HepG2 (cell line): Measurements from ENCODE around the gene DRAM1. TPM values are rescaled to one million over a fixed set of nuclear protein-coding genes. Genes with fewer than 3 reads are reported as not detected.

Experiments
- HNRNPUL1 ChIP-seq: fragments of 200-400 bp; formaldehyde crosslinking; IDR thresholded peaks from 2 replicates; pipeline ENCODE4 v1.6.1; 2017; ENCODE audit warnings: low read depth, mild to moderate bottlenecking, low read length, moderate library complexity
- HOXA7 ChIP-seq: sonication (generic); formaldehyde crosslinking; IDR thresholded peaks from 2 replicates; pipeline ENCODE4 v1.8.1; 2022; ENCODE audit warnings: mild to moderate bottlenecking, missing genetic modification reagents, moderate library complexity
- NFKB2 ChIP-seq: sonication (generic); formaldehyde crosslinking; IDR thresholded peaks from 2 replicates; pipeline ENCODE4 v1.4.0; 2020; ENCODE audit warnings: missing genetic modification reagents, borderline replicate concordance
- SIN3A ChIP-seq: IDR thresholded peaks from 2 replicates; pipeline ENCODE4 v1.6.1; 2011; ENCODE audit warnings: low read depth, mild to moderate bottlenecking, control low read depth, low read length, borderline replicate concordance
- ZNF225 ChIP-seq: sonication (generic); formaldehyde crosslinking; IDR thresholded peaks from 2 replicates; pipeline ENCODE4 v1.4.0; 2020; ENCODE audit warnings: mild to moderate bottlenecking, missing genetic modification reagents
- ZNF460 ChIP-seq: sonication (generic); formaldehyde crosslinking; IDR thresholded peaks from 2 replicates; pipeline ENCODE4 v1.5.1; 2020; ENCODE audit warnings: missing genetic modification reagents, mild to moderate bottlenecking, borderline replicate concordance
- ZNF773 ChIP-seq: sonication (generic); formaldehyde crosslinking; IDR thresholded peaks from 2 replicates; pipeline ENCODE4 v1.4.0; 2020; ENCODE audit warnings: missing genetic modification reagents, borderline replicate concordance
- ZNF782 ChIP-seq: sonication (generic); formaldehyde crosslinking; IDR thresholded peaks from 2 replicates; pipeline ENCODE4 v1.4.0; 2020; ENCODE audit warnings: missing genetic modification reagents, mild to moderate bottlenecking, borderline replicate concordance
- ZSCAN20 ChIP-seq: sonication (generic); formaldehyde crosslinking; IDR thresholded peaks from 2 replicates; pipeline ENCODE4 v1.4.0; 2020; ENCODE audit warnings: missing genetic modification reagents, mild to moderate bottlenecking, borderline replicate concordance
- ZSCAN21 ChIP-seq: sonication (generic); formaldehyde crosslinking; IDR thresholded peaks from 2 replicates; pipeline ENCODE4 v1.8.0; 2022; ENCODE audit warnings: mild to moderate bottlenecking, missing genetic modification reagents, moderate library complexity, borderline replicate concordance
- polyA plus RNA-seq, 8 experiments: library from polyadenylated mRNA; depleted of rRNA in 3 of 8; stranded (reverse) in 7 of 8; unstranded in 1 of 8; fragments of >200 nt; fragmentation: Illumina TruSeq in 4 of 8; extraction: Trizol in 4 of 8; gene quantifications; 2 replicates each; pipeline versions ENCODE4 v1.2.1 to v1.2.3, GENCODE V29; 2011 to 2016; ENCODE audit warnings: low read depth in 4 of 8, missing spikeins in 1 of 8, mixed read lengths in 1 of 8; ENCODE audit not compliant: insufficient read depth in 1 of 8
- total RNA-seq, 5 experiments: library from RNA; depleted of rRNA; stranded (reverse); fragments of >200 nt; fragmentation: Illumina TruSeq; extraction: Trizol; gene quantifications; 2 replicates each; pipeline ENCODE4 v1.2.3, GENCODE V29; 2016; ENCODE audit warnings: low read depth in 1 of 5
- TF ChIP-seq, protein P1 (sequence below): fragments of 450-650 bp; IDR thresholded peaks from 2 replicates; pipeline ENCODE4 v1.6.1; 2016
- TF ChIP-seq, protein P2 (sequence below): sonication (generic); formaldehyde crosslinking; IDR thresholded peaks from 2 replicates; pipeline ENCODE4; 2020; ENCODE audit warnings: missing genetic modification reagents, mild to moderate bottlenecking, borderline replicate concordance
- TF ChIP-seq, protein P3 (sequence below): sonication (generic); formaldehyde crosslinking; IDR thresholded peaks from 2 replicates; pipeline ENCODE4 v1.8.0; 2022; ENCODE audit warnings: missing genetic modification reagents, mild to moderate bottlenecking, inconsistent platforms, borderline replicate concordance
- TF ChIP-seq, protein P4 (sequence below): sonication (generic); formaldehyde crosslinking; IDR thresholded peaks from 2 replicates; pipeline ENCODE4 v1.4.0; 2020; ENCODE audit warnings: missing genetic modification reagents
- TF ChIP-seq, protein P5 (sequence below): sonication (generic); formaldehyde crosslinking; IDR thresholded peaks from 2 replicates; pipeline ENCODE4 v1.8.1; 2023; ENCODE audit warnings: mild to moderate bottlenecking, missing genetic modification reagents

DRAM1 gene
- total and polyA plus RNA-seq, 2 of the 13 experiments (the other 11 are each of a cell fraction or from before 2014, with no cell fraction given) = 20.9 to 32.6 TPM

DNA sequence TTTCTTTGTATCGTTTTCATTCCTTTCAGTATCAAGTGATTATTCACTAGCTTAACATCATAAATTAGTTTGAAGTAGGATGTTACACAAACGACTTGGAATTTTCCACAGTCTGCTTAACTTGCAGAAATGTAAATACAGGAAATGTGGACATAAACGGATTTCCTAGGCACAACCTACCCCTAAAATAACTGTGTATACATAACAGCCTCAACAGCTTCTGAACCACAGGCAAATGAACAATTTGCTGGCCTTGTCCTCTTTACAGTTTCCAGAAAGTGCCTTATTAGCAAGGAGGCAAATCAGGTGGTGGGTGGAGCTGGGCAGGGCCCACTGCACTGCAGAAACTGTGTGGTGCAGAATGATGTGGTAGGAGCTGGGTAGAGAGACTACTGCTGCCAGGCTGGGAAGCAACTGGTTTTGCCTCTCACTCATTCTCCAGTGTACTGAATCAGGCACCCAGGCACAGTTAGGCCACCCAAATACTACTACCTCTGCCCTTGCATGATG lies 14.1 kb downstream of the DRAM1 start (continued):
- TF ChIP-seq, protein P1, sequence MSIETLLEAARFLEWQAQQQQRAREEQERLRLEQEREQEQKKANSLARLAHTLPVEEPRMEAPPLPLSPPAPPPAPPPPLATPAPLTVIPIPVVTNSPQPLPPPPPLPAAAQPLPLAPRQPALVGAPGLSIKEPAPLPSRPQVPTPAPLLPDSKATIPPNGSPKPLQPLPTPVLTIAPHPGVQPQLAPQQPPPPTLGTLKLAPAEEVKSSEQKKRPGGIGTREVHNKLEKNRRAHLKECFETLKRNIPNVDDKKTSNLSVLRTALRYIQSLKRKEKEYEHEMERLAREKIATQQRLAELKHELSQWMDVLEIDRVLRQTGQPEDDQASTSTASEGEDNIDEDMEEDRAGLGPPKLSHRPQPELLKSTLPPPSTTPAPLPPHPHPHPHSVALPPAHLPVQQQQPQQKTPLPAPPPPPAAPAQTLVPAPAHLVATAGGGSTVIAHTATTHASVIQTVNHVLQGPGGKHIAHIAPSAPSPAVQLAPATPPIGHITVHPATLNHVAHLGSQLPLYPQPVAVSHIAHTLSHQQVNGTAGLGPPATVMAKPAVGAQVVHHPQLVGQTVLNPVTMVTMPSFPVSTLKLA = no peak
- TF ChIP-seq SIN3A (no peak), ZSCAN21 (CRISPR knock-in tag) (no peak), ZNF225 (CRISPR knock-in tag) (no peak), ZSCAN20 (no peak), ZNF460 (CRISPR knock-in tag) (no peak), HOXA7 (CRISPR knock-in tag) (no peak), NFKB2 (CRISPR knock-in tag) (no peak), ZNF773 (CRISPR knock-in tag) (no peak), HNRNPUL1 (no peak), ZNF782 (CRISPR knock-in tag) (no peak)
- TF ChIP-seq, protein P2, sequence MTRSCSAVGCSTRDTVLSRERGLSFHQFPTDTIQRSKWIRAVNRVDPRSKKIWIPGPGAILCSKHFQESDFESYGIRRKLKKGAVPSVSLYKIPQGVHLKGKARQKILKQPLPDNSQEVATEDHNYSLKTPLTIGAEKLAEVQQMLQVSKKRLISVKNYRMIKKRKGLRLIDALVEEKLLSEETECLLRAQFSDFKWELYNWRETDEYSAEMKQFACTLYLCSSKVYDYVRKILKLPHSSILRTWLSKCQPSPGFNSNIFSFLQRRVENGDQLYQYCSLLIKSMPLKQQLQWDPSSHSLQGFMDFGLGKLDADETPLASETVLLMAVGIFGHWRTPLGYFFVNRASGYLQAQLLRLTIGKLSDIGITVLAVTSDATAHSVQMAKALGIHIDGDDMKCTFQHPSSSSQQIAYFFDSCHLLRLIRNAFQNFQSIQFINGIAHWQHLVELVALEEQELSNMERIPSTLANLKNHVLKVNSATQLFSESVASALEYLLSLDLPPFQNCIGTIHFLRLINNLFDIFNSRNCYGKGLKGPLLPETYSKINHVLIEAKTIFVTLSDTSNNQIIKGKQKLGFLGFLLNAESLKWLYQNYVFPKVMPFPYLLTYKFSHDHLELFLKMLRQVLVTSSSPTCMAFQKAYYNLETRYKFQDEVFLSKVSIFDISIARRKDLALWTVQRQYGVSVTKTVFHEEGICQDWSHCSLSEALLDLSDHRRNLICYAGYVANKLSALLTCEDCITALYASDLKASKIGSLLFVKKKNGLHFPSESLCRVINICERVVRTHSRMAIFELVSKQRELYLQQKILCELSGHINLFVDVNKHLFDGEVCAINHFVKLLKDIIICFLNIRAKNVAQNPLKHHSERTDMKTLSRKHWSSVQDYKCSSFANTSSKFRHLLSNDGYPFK = no peak
- TF ChIP-seq, protein P3, sequence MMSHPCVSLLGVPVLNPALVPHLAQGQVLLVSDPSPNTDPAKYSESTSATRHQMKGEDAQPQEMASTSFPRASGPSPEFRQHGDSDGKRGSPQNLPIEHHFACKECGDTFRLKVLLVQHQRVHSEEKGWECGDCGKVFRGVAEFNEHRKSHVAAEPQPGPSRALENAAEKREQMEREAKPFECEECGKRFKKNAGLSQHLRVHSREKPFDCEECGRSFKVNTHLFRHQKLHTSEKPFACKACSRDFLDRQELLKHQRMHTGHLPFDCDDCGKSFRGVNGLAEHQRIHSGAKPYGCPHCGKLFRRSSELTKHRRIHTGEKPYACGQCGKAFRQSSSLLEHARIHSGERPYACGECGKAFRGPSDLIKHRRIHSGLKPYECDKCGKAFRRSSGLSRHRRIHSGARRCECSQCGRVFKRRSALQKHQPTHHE (CRISPR knock-in tag) = no peak
- TF ChIP-seq, protein P4, sequence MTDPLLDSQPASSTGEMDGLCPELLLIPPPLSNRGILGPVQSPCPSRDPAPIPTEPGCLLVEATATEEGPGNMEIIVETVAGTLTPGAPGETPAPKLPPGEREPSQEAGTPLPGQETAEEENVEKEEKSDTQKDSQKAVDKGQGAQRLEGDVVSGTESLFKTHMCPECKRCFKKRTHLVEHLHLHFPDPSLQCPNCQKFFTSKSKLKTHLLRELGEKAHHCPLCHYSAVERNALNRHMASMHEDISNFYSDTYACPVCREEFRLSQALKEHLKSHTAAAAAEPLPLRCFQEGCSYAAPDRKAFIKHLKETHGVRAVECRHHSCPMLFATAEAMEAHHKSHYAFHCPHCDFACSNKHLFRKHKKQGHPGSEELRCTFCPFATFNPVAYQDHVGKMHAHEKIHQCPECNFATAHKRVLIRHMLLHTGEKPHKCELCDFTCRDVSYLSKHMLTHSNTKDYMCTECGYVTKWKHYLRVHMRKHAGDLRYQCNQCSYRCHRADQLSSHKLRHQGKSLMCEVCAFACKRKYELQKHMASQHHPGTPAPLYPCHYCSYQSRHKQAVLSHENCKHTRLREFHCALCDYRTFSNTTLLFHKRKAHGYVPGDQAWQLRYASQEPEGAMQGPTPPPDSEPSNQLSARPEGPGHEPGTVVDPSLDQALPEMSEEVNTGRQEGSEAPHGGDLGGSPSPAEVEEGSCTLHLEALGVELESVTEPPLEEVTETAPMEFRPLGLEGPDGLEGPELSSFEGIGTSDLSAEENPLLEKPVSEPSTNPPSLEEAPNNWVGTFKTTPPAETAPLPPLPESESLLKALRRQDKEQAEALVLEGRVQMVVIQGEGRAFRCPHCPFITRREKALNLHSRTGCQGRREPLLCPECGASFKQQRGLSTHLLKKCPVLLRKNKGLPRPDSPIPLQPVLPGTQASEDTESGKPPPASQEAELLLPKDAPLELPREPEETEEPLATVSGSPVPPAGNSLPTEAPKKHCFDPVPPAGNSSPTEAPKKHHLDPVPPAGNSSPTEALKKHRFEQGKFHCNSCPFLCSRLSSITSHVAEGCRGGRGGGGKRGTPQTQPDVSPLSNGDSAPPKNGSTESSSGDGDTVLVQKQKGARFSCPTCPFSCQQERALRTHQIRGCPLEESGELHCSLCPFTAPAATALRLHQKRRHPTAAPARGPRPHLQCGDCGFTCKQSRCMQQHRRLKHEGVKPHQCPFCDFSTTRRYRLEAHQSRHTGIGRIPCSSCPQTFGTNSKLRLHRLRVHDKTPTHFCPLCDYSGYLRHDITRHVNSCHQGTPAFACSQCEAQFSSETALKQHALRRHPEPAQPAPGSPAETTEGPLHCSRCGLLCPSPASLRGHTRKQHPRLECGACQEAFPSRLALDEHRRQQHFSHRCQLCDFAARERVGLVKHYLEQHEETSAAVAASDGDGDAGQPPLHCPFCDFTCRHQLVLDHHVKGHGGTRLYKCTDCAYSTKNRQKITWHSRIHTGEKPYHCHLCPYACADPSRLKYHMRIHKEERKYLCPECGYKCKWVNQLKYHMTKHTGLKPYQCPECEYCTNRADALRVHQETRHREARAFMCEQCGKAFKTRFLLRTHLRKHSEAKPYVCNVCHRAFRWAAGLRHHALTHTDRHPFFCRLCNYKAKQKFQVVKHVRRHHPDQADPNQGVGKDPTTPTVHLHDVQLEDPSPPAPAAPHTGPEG (CRISPR knock-in tag) = no peak
- TF ChIP-seq, protein P5, sequence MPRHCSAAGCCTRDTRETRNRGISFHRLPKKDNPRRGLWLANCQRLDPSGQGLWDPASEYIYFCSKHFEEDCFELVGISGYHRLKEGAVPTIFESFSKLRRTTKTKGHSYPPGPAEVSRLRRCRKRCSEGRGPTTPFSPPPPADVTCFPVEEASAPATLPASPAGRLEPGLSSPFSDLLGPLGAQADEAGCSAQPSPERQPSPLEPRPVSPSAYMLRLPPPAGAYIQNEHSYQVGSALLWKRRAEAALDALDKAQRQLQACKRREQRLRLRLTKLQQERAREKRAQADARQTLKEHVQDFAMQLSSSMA (CRISPR knock-in tag) = no peak
